Pancreas (tissue), 10 donors: ENCODE data around the gene TPCN2. TPM values are rescaled to one million over a fixed set of nuclear protein-coding genes. Genes with fewer than 3 reads are reported as not detected.

ENCODE experiments used
- ATAC-seq, 4 donors: fragments of 200-7000 bp; cut with Tn5 transposase; one replicate each; pipeline versions ENCODE4 v1.8.0 to v1.9.1; 2020; ENCODE audit warnings: mild to moderate bottlenecking in 4 of 4, moderate library complexity in 4 of 4
- DNase-seq, 6 donors: peaks; one replicate each; pipeline ENCODE4 v3.0.0-alpha.2; 2020
- FAIRE-seq: peaks from 2 replicates; lab custom pipeline; 2012; peaks lifted over from hg19 to GRCh38; lab: Jason Lieb, UNC
- H3K27ac ChIP-seq, 4 donors: fragments of 200-600 bp; sonication (generic); 1 replicate in 3 of 4; 2 replicates in 1 of 4; pipeline versions ENCODE4 v1.5.0 to v1.8.0; 2020
- H3K27me3 ChIP-seq, 4 donors: fragments of 200-600 bp; one replicate each; pipeline ENCODE4 v1.8.0; 2021
- H3K36me3 ChIP-seq, 3 donors: fragments of 200-600 bp; sonication (generic) in 1 of 3; one replicate each; pipeline versions ENCODE4 v1.5.0 to v1.8.0; 2020 to 2021
- H3K4me1 ChIP-seq, 3 donors: fragments of 200-600 bp; one replicate each; pipeline ENCODE4 v1.8.0; 2021
- H3K4me3 ChIP-seq, 4 donors: fragments of 200-600 bp; sonication (generic) in 2 of 4; one replicate each; pipeline versions ENCODE4 v1.5.0 to v1.8.0; 2020 to 2021
- H3K9me3 ChIP-seq, 4 donors: fragments of 200-600 bp; one replicate each; pipeline ENCODE4 v1.8.0; 2021
- CTCF ChIP-seq, 4 donors: fragments of 200-600 bp; sonication (generic) in 3 of 4; IDR thresholded peaks; one replicate each; pipeline versions ENCODE4 v1.5.0 to v1.8.0; 2021; ENCODE audit warnings: antibody characterized with exemption in 4 of 4
- WGBS, 2 donors: extraction: QIAGEN DNeasy Blood & Tissue Kit; methylation state at CpG; one replicate each; pipeline ENCODE4 v1.1.7; 2013; 5-methylcytosine and 5-hydroxymethylcytosine counted together
- intact Hi-C, 3 donors: fragments of 100-400 bp; cut with DNase I; formaldehyde crosslinking; loops; one replicate each; pipeline versions ENCODE4 v1.11.1 to v1.14.2; 2022
- polyA plus RNA-seq, 2 donors: library from polyadenylated mRNA; stranded (reverse); fragments of 200-250 nt; gene quantifications; one replicate each; pipeline ENCODE4 v1.2.3, GENCODE V29; 2013
- total RNA-seq, 6 donors: library from RNA; stranded (reverse); fragmentation: NEBNext Ultra II Directional in 4 of 6; extraction: Animal tissue kit (Norgen Biotek cat#: 25700) in 4 of 6; gene quantifications; one replicate each; pipeline versions ENCODE4 v1.2.1 to v1.2.4, GENCODE V29; 2021 to 2023
- donor health status: healthy with polysubstance abuse.
- donor health status: DM: no; HTN: no; CAD: no; lungs with moderate emphysema.
- donor health status: DM: no; HTN: no; CAD: no.
- donor health status: control.
- donor health status: control.
- donor health status: Bipolar disorder and iron deficiency.
- donor health status: DM: yes; HTN: yes; CAD: no.
- donor health status: DM: no; HTN: no; CAD: no.
- donor health status: DM: no; HTN: no; CAD: no.
- donor health status: DM: yes; HTN: yes; CAD: no.

Gene TPCN2
- total and polyA plus RNA-seq, 8 donors = 5.6 to 13.5 (median 9.9) TPM

- DNase-seq = peak in 1 of 6 donors; percentile 21
- Histone ChIP-seq H3K27me3 (no peaks in the 10 kb centered on the region), H3K27ac (peak overlapping the region in 1 of 4 donors; percentile 35), H3K4me3 (no peak overlapping the region), H3K9me3 (no peaks in the 10 kb centered on the region), H3K4me1 (peaks cover 0 to 12% (median 0%) of the 10 kb centered on the region in 3 donors), H3K36me3 (no peaks in the 10 kb centered on the region)
- no peak for ATAC-seq
- WGBS, 2 donors = 93 to 94% methylated on average over 3 of the region's 3 CpGs
- intact Hi-C loops = no loop called here
- FAIRE-seq = no peak
- TF ChIP-seq CTCF (IDR thresholded peaks at IDR 0.05) = no peak
Measured at GRCh38 chr11:69125861-69126260, 77.1 kb downstream of the TPCN2 start.

GRCh38 chr11:69126286-69126685 lies 77.6 kb downstream of the TPCN2 start:
- DNase-seq = peak in 1 of 6 donors; percentile 51
- WGBS, 2 donors = 81 to 88% methylated on average over 12 of the region's 12 CpGs
- H3K9me3 ChIP-seq = no peaks in the 10 kb centered on the region
- H3K27ac ChIP-seq = peak overlapping the region in 1 of 4 donors; percentile 35
- H3K4me3 ChIP-seq = no peak overlapping the region
- FAIRE-seq = no peak
- H3K4me1 ChIP-seq = peaks cover 0 to 12% (median 0%) of the 10 kb centered on the region in 3 donors
- no peak for TF ChIP-seq CTCF (IDR thresholded peaks at IDR 0.05)
- intact Hi-C loops = no loop called here
- no peaks in the 10 kb centered on the region for H3K36me3 ChIP-seq
- no peak for ATAC-seq
- H3K27me3 ChIP-seq = no peaks in the 10 kb centered on the region

- Histone ChIP-seq H3K27ac (peak overlapping the region in 3 of 4 donors; percentile 11 to 35 (median 30)), H3K4me3 (no peak overlapping the region), H3K9me3 (no peaks in the 10 kb centered on the region), H3K4me1 (peaks cover 0 to 12% (median 0%) of the 10 kb centered on the region in 3 donors), H3K27me3 (no peaks in the 10 kb centered on the region), H3K36me3 (no peaks in the 10 kb centered on the region)
- DNase-seq (peak in 4 of 6 donors; percentile 43 to 76 (median 59)), FAIRE-seq (no peak), ATAC-seq (peak in 2 of 4 donors; percentile 9 to 37)
- WGBS, 2 donors = 60 to 63% methylated on average over 26 of the region's 26 CpGs
- TF ChIP-seq CTCF (IDR thresholded peaks at IDR 0.05) = no peak
- intact Hi-C loops = no loop called here
Measured at GRCh38 chr11:69127081-69127850, 78.5 kb downstream of the TPCN2 start.

- no peak for DNase-seq
- no peak for TF ChIP-seq CTCF (IDR thresholded peaks at IDR 0.05)
- intact Hi-C loops = no loop called here
- FAIRE-seq = no peak
- Histone ChIP-seq H3K4me1 (peaks cover 0 to 7% (median 0%) of the 10 kb centered on the region in 3 donors), H3K36me3 (no peaks in the 10 kb centered on the region), H3K27ac (peak overlapping the region in 1 of 4 donors; percentile 11), H3K27me3 (no peaks in the 10 kb centered on the region), H3K9me3 (no peaks in the 10 kb centered on the region), H3K4me3 (no peak overlapping the region)
- WGBS, 2 donors = 95 to 100% methylated on average over 1 of the region's 1 CpG
- no peak for ATAC-seq
Measured at GRCh38 chr11:69127884-69128283, 79.2 kb downstream of the TPCN2 start.

- no peak for FAIRE-seq
- no peak for TF ChIP-seq CTCF (IDR thresholded peaks at IDR 0.05)
- 92% methylated on average over 2 of the region's 2 CpGs for WGBS, 2 donors
- no peaks in the 10 kb centered on the region for H3K36me3 ChIP-seq
- H3K4me1 ChIP-seq = peaks cover 0 to 4% (median 0%) of the 10 kb centered on the region in 3 donors
- intact Hi-C loops = no loop called here
- H3K4me3 ChIP-seq = no peak overlapping the region
- no peak for DNase-seq
- ATAC-seq = no peak
- no peaks in the 10 kb centered on the region for H3K9me3 ChIP-seq
- H3K27me3 ChIP-seq = no peaks in the 10 kb centered on the region
- H3K27ac ChIP-seq = no peak overlapping the region
Measured at GRCh38 chr11:69129053-69129452, 80.3 kb downstream of the TPCN2 start.
